PC-3 (cell line): ENCODE results near the gene PLK3. TPM values are rescaled to one million over a fixed set of nuclear protein-coding genes. Genes with fewer than 3 reads are reported as not detected.
"Not testable (repeated sequence)": the region's sequence is repeated elsewhere in the genome, so short reads cannot be mapped to it uniquely, and the experiment has no call there.

Experiments used
- ATAC-seq: fragments of 200-7000 bp; cut with Tn5 transposase; 2 replicates; pipeline ENCODE4 v1.9.1; 2020; ENCODE audit warnings: mild to moderate bottlenecking, moderate library complexity
- BruUV-seq: library from RNA; stranded (reverse); fragments of 400-500 nt; replicated peaks from 2 replicates; lab custom pipeline; 2021; lab: Mats Ljungman, UMichigan
- CTCF ChIA-PET: fragments of 300-600 bp; sonication (Branson Sonifier 250); formaldehyde crosslinking; loops from one replicate; lab custom pipeline; 2022; ENCODE audit warnings: antibody characterized with exemption; lab: Charles Lee
- POLR2A ChIA-PET: fragments of 300-600 bp; sonication (Branson Sonifier 250); formaldehyde crosslinking; loops from one replicate; lab custom pipeline; 2022; ENCODE audit warnings: antibody characterized with exemption; ENCODE audit not compliant: unreplicated experiment; lab: Charles Lee
- DNase-seq: peaks from one replicate; pipeline ENCODE4 v3.0.0-alpha.2; 2015
- H2AFZ ChIP-seq: fragments of 300-600 bp; sonication (generic); 2 replicates; pipeline ENCODE4 v1.6.0; 2016; ENCODE audit warnings: antibody characterized with exemption, low read length
- H3F3A ChIP-seq: fragments of 300-600 bp; sonication (generic); one replicate; pipeline ENCODE4 v1.6.0; 2017; ENCODE audit warnings: antibody characterized with exemption, low read length, control low read depth, mild to moderate bottlenecking; ENCODE audit not compliant: unreplicated experiment
- H3K27ac ChIP-seq: fragments of 300-600 bp; sonication (generic); 2 replicates; pipeline ENCODE4 v1.5.1; 2016; ENCODE audit warnings: mild to moderate bottlenecking, low read length
- H3K27me3 ChIP-seq: fragments of 300-600 bp; sonication (generic); 2 replicates; pipeline ENCODE4 v1.6.1; 2016; ENCODE audit warnings: low read length, mixed read lengths
- H3K36me3 ChIP-seq: fragments of 300-600 bp; sonication (generic); 2 replicates; pipeline ENCODE4 v1.6.1; 2016; ENCODE audit warnings: low read depth, mixed run types, low read length, mixed read lengths
- H3K4me1 ChIP-seq: fragments of 300-600 bp; sonication (generic); 2 replicates; pipeline ENCODE4 v1.5.1; 2016; ENCODE audit warnings: low read length; ENCODE audit not compliant: insufficient read depth
- H3K4me2 ChIP-seq: fragments of 300-600 bp; sonication (generic); 2 replicates; pipeline ENCODE4 v1.6.0; 2016; ENCODE audit warnings: low read length
- H3K4me3 ChIP-seq: fragments of 300-600 bp; sonication (generic); 2 replicates; pipeline ENCODE4 v1.5.1; 2016; ENCODE audit warnings: mild to moderate bottlenecking, low read length, mixed read lengths
- H3K79me2 ChIP-seq: fragments of 300-600 bp; sonication (generic); 2 replicates; pipeline ENCODE4 v1.6.1; 2017; ENCODE audit warnings: low read length, mixed read lengths
- H3K9ac ChIP-seq: fragments of 300-600 bp; sonication (generic); 2 replicates; pipeline ENCODE4 v1.6.0; 2016; ENCODE audit warnings: mild to moderate bottlenecking, low read length
- H3K9me2 ChIP-seq: fragments of 300-600 bp; sonication (generic); replicated peaks from 2 replicates; pipeline ENCODE4 v1.6.1; 2016; ENCODE audit warnings: mixed run types, low read length, mixed read lengths
- H3K9me3 ChIP-seq: fragments of 300-600 bp; sonication (generic); 2 replicates; pipeline ENCODE4 v1.6.1; 2016; ENCODE audit warnings: low read length, mixed read lengths
- H4K20me1 ChIP-seq: fragments of 300-600 bp; sonication (generic); 2 replicates; pipeline ENCODE4 v1.6.1; 2016; ENCODE audit warnings: low read length, mixed read lengths
- EZH2 ChIP-seq: fragments of 300-600 bp; sonication (generic); IDR thresholded peaks from one replicate; pipeline ENCODE4 v1.6.1; 2017; ENCODE audit warnings: antibody characterized with exemption, mild to moderate bottlenecking, low read length; ENCODE audit not compliant: unreplicated experiment
- EZH2phosphoT487 ChIP-seq: fragments of 300-600 bp; sonication (generic); IDR thresholded peaks from 2 replicates; pipeline ENCODE4 v1.6.1; 2018; ENCODE audit warnings: mild to moderate bottlenecking, antibody characterized with exemption, low read length, borderline replicate concordance
- intact Hi-C: fragments of 100-400 bp; cut with micrococcal nuclease; formaldehyde crosslinking; loops from 2 replicates; pipeline ENCODE4 v1.9.0; 2023
- total RNA-seq: library from RNA; depleted of rRNA; stranded (reverse); fragments of >200 nt; gene quantifications from 2 replicates; pipeline ENCODE4 v1.2.3, GENCODE V29; 2014
- TF ChIP-seq, protein P1 (sequence below): fragments of 300-600 bp; sonication (generic); conservative IDR thresholded peaks from 2 replicates; pipeline ENCODE4 v1.5.1; 2017; ENCODE audit warnings: antibody characterized with exemption, low read depth, mild to moderate bottlenecking, low read length

PLK3 gene
- total RNA-seq, 1 experiment from 2014 or later = 44.0 TPM

- H2AFZ ChIP-seq = 0 out of 2 replicates have a peak overlapping the region, but pooled peaks have one; percentile 17
- CTCF ChIA-PET = interaction anchor here (0.5 to 1.0 kb wide), 5 partner anchors 10 to 221 kb away, joined by 3 to 6 read pairs (median 3); partner anchors contain the start of gene HECTD3
Observed at GRCh38 chr1:44792736-44793502, 7.3 kb upstream of the PLK3 start.

DNA sequence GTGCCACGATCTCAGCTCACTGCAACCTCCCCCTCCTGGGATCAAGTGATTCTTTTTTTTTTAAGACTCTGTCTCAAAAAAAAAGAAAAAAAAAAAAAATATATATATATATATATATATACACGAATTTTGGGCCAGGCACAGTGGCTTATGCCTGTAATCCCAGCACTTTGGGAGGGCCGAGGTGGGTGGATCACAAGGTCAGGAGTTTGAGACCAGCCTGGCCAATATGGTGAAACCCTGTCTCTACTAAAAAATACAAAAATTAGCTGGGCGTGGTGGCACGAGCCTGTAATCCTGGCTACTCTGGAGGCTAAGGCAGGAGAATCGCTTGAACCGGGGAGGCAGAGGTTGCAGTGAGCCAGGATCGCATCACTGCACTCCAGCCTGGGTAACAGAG, 2.3 kb upstream of the PLK3 start:
- DNase-seq, H3K27me3 ChIP-seq, H3F3A ChIP-seq, H2AFZ ChIP-seq, intact Hi-C loops, H3K4me3 ChIP-seq, CTCF ChIA-PET, H3K9me3 ChIP-seq, BruUV-seq, H3K9me2 ChIP-seq, H3K27ac ChIP-seq, H3K9ac ChIP-seq, POLR2A ChIA-PET, H3K4me2 ChIP-seq, ATAC-seq, H3K36me3 ChIP-seq: not testable (repeated sequence)
- Histone ChIP-seq H3K79me2 (peaks cover 22% of the 10 kb centered on the region), H4K20me1 (peaks cover 12% of the 10 kb centered on the region), H3K4me1 (peaks cover 16% of the 10 kb centered on the region)

More at GRCh38 chr1:44792736-44793502, 7.3 kb upstream of the PLK3 start:
- BruUV-seq = no TSS peak
- intact Hi-C loops = loop anchor here (5.0 kb wide), 3 partner anchors 44 to 509 kb away; partner anchors contain the start of genes HECTD3 and UROD
- Histone ChIP-seq H3K4me2 (no peak overlapping the region; the same call in 1 of the 2 replicates), H3K27me3 (no peaks in the 10 kb centered on the region), H3K4me1 (no peaks in the 10 kb centered on the region), H3K9ac (no peak overlapping the region), H3K4me3 (no peak overlapping the region), H3K27ac (no peak overlapping the region), H3K79me2 (no peaks in the 10 kb centered on the region), H4K20me1 (no peaks in the 10 kb centered on the region), H3F3A (no peaks in the 10 kb centered on the region), H3K9me2 (no peaks in the 10 kb centered on the region), H3K9me3 (no peaks in the 10 kb centered on the region), H3K36me3 (no peaks in the 10 kb centered on the region)
- POLR2A ChIA-PET = interaction anchor here (0.6 kb wide), 1 partner anchor 26 kb away, joined by 3 read pairs; no protein-coding TSS in a partner anchor
- TF ChIP-seq, protein P1, sequence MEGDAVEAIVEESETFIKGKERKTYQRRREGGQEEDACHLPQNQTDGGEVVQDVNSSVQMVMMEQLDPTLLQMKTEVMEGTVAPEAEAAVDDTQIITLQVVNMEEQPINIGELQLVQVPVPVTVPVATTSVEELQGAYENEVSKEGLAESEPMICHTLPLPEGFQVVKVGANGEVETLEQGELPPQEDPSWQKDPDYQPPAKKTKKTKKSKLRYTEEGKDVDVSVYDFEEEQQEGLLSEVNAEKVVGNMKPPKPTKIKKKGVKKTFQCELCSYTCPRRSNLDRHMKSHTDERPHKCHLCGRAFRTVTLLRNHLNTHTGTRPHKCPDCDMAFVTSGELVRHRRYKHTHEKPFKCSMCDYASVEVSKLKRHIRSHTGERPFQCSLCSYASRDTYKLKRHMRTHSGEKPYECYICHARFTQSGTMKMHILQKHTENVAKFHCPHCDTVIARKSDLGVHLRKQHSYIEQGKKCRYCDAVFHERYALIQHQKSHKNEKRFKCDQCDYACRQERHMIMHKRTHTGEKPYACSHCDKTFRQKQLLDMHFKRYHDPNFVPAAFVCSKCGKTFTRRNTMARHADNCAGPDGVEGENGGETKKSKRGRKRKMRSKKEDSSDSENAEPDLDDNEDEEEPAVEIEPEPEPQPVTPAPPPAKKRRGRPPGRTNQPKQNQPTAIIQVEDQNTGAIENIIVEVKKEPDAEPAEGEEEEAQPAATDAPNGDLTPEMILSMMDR = no peak
- TF ChIP-seq EZH2phosphoT487 (no peak), EZH2 (no peak)
- DNase-seq (no peak), ATAC-seq (no peak)

GRCh38 chr1:44798481-44799365, 1.5 kb upstream of the PLK3 start:
- Histone ChIP-seq H3K9me3 (no peaks in the 10 kb centered on the region), H3K79me2 (peaks cover 22% of the 10 kb centered on the region), H4K20me1 (peaks cover 12% of the 10 kb centered on the region), H3K27me3 (no peaks in the 10 kb centered on the region), H3K4me3 (no peak overlapping the region), H3K27ac (no peak overlapping the region), H3K9ac (no peak overlapping the region), H3K4me1 (peaks cover 16% of the 10 kb centered on the region), H3K9me2 (no peaks in the 10 kb centered on the region), H3F3A (no peaks in the 10 kb centered on the region), H3K36me3 (peaks cover 4% of the 10 kb centered on the region; the same call in 1 of the 2 replicates), H2AFZ (no peak overlapping the region), H3K4me2 (no peak overlapping the region)
- intact Hi-C loops = no loop called here
- POLR2A ChIA-PET = no interaction called here
- DNase-seq (no peak), ATAC-seq (no peak)
- CTCF ChIA-PET = no interaction called here
- no TSS peak for BruUV-seq
- no peak for TF ChIP-seq EZH2
- TF ChIP-seq EZH2phosphoT487 = no peak
- TF ChIP-seq, protein P1 = no peak
